ENCODE measurements around the gene TMEM207.

Gene TMEM207

DNA sequence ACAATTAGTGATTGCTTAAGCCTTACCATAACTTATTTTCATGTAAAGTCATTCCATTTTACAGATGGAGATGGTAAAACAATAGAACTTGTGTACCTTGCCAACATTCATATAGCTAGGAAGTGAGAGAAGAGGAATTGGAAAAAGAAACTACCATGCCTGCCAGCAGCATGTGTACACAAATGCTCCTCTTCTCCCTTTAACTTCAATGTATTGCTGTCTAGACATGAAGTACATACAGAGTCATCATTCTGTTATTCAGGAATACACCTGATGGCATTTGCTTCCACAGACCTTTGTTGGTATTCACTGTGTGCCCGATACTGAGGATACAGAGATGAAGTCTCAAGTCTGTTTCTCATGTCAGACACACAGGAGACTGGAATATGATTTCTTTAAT lies 7.1 kb upstream of the TMEM207 start:
- no peak overlapping the region for H3K27ac ChIP-seq (replicated peaks)
- no peaks in the 10 kb centered on the region for H3K27me3 ChIP-seq (ENCODE audit: insufficient read depth, poor library complexity, severe bottlenecking)
- no peak for TF ChIP-seq POLR2AphosphoS5 (IDR thresholded peaks at IDR 0.05; ENCODE audit: low read depth)
- no peak for TF ChIP-seq GABPA (IDR thresholded peaks at IDR 0.05; ENCODE audit: low read depth)
- TF ChIP-seq, protein P1, sequence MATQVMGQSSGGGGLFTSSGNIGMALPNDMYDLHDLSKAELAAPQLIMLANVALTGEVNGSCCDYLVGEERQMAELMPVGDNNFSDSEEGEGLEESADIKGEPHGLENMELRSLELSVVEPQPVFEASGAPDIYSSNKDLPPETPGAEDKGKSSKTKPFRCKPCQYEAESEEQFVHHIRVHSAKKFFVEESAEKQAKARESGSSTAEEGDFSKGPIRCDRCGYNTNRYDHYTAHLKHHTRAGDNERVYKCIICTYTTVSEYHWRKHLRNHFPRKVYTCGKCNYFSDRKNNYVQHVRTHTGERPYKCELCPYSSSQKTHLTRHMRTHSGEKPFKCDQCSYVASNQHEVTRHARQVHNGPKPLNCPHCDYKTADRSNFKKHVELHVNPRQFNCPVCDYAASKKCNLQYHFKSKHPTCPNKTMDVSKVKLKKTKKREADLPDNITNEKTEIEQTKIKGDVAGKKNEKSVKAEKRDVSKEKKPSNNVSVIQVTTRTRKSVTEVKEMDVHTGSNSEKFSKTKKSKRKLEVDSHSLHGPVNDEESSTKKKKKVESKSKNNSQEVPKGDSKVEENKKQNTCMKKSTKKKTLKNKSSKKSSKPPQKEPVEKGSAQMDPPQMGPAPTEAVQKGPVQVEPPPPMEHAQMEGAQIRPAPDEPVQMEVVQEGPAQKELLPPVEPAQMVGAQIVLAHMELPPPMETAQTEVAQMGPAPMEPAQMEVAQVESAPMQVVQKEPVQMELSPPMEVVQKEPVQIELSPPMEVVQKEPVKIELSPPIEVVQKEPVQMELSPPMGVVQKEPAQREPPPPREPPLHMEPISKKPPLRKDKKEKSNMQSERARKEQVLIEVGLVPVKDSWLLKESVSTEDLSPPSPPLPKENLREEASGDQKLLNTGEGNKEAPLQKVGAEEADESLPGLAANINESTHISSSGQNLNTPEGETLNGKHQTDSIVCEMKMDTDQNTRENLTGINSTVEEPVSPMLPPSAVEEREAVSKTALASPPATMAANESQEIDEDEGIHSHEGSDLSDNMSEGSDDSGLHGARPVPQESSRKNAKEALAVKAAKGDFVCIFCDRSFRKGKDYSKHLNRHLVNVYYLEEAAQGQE (IDR thresholded peaks at IDR 0.05; ENCODE audit: insufficient replicate concordance, low read depth): no peak
- no peak for TF ChIP-seq SPI1 (IDR thresholded peaks at IDR 0.05; ENCODE audit: borderline replicate concordance, low read depth)
- TF ChIP-seq, protein P2, sequence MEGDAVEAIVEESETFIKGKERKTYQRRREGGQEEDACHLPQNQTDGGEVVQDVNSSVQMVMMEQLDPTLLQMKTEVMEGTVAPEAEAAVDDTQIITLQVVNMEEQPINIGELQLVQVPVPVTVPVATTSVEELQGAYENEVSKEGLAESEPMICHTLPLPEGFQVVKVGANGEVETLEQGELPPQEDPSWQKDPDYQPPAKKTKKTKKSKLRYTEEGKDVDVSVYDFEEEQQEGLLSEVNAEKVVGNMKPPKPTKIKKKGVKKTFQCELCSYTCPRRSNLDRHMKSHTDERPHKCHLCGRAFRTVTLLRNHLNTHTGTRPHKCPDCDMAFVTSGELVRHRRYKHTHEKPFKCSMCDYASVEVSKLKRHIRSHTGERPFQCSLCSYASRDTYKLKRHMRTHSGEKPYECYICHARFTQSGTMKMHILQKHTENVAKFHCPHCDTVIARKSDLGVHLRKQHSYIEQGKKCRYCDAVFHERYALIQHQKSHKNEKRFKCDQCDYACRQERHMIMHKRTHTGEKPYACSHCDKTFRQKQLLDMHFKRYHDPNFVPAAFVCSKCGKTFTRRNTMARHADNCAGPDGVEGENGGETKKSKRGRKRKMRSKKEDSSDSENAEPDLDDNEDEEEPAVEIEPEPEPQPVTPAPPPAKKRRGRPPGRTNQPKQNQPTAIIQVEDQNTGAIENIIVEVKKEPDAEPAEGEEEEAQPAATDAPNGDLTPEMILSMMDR (IDR thresholded peaks at IDR 0.05; ENCODE audit: insufficient read depth, low read length): no peak
- no peak for DNase-seq (ENCODE audit: low read depth in 1 of 2, low spot score in 1 of 2)
- H3K4me3 ChIP-seq (replicated peaks; ENCODE audit: insufficient read depth, low read length): no peak overlapping the region

DNA sequence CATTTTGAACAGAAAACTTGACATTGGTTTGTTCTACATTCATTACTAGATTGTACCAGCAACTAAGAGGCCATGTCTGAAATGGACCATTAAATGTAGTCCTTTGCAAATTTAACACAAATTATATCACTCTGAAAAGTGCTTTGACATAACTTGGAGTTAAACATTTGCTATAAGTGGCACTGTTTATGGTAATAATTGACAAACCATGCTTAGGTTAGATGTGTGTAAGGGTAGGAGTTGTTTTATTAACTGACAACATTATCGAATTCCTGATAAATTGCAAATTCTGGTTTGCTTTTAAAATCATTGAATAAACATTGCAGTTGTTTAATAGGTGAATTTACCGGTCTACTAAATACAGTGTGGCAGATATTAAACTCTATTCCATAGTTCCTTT lies 6.1 kb upstream of the TMEM207 start:
- no peak for TF ChIP-seq GABPA (IDR thresholded peaks at IDR 0.05; ENCODE audit: low read depth)
- TF ChIP-seq, protein P1 (IDR thresholded peaks at IDR 0.05; ENCODE audit: insufficient replicate concordance, low read depth): no peak
- TF ChIP-seq SPI1 (IDR thresholded peaks at IDR 0.05; ENCODE audit: borderline replicate concordance, low read depth): no peak
- TF ChIP-seq, protein P2 (IDR thresholded peaks at IDR 0.05; ENCODE audit: insufficient read depth, low read length): no peak
- no peak for TF ChIP-seq POLR2AphosphoS5 (IDR thresholded peaks at IDR 0.05; ENCODE audit: low read depth)
- no peak for DNase-seq (ENCODE audit: low read depth in 1 of 2, low spot score in 1 of 2)
- Histone ChIP-seq H3K27ac (replicated peaks) (no peak overlapping the region), H3K27me3 (ENCODE audit: insufficient read depth, poor library complexity, severe bottlenecking) (no peaks in the 10 kb centered on the region), H3K4me3 (replicated peaks; ENCODE audit: insufficient read depth, low read length) (no peak overlapping the region)

DNA sequence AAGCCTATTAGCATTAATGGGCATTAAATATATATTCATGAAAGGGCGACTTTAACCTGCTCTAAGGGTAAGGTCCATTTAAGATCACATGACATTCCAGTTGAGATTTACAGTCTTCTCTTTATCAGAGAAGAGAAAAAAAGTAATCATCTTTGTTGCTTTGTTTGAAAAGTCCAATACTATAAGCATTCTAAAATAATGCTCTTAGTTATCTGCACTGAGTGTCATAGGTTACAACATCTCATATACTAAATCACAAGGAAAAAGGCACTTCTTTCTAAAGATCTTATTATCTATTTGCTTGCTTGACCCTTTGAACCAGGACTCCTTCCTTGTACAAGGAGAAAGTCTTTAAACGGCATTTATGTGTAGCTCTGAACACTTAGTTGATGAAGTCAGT lies 1.4 kb downstream of the TMEM207 start:
- no peak for DNase-seq (ENCODE audit: low read depth in 1 of 2, low spot score in 1 of 2)
- Histone ChIP-seq H3K27me3 (ENCODE audit: insufficient read depth, poor library complexity, severe bottlenecking) (no peaks in the 10 kb centered on the region), H3K27ac (replicated peaks) (no peak overlapping the region), H3K4me3 (replicated peaks; ENCODE audit: insufficient read depth, low read length) (no peak overlapping the region)
- TF ChIP-seq, protein P2 (IDR thresholded peaks at IDR 0.05; ENCODE audit: insufficient read depth, low read length): no peak
- TF ChIP-seq POLR2AphosphoS5 (IDR thresholded peaks at IDR 0.05; ENCODE audit: low read depth) (no peak), GABPA (IDR thresholded peaks at IDR 0.05; ENCODE audit: low read depth) (no peak), SPI1 (IDR thresholded peaks at IDR 0.05; ENCODE audit: borderline replicate concordance, low read depth) (no peak)
- TF ChIP-seq, protein P1 (IDR thresholded peaks at IDR 0.05; ENCODE audit: insufficient replicate concordance, low read depth): no peak
